Neuronal stem cell (in vitro differentiated cells): ENCODE measurements around the gene PTPN5.

ENCODE experiments used
- DNase-seq: peaks from one replicate; pipeline ENCODE4 v3.0.0-alpha.2; 2013; ENCODE audit warnings: low spot score
- H2AFZ ChIP-seq: one replicate; pipeline ENCODE4 v1.6.1; 2013; ENCODE audit warnings: mild to moderate bottlenecking, low read length, inconsistent platforms
- H2AK5ac ChIP-seq: 2 replicates; pipeline ENCODE4 v1.6.1; 2013; ENCODE audit warnings: low read depth, mild to moderate bottlenecking, inconsistent platforms, low read length, moderate library complexity, mixed read lengths
- H2BK120ac ChIP-seq: 2 replicates; pipeline ENCODE4 v1.6.1; 2013; ENCODE audit warnings: low read depth, mild to moderate bottlenecking, inconsistent platforms, low read length, moderate library complexity, mixed read lengths
- H2BK12ac ChIP-seq: one replicate; pipeline ENCODE4 v1.6.1; 2013; ENCODE audit warnings: low read length, inconsistent platforms
- H2BK15ac ChIP-seq: 2 replicates; pipeline ENCODE4 v1.6.1; 2013; ENCODE audit warnings: mild to moderate bottlenecking, low read length, inconsistent platforms, mixed read lengths
- H2BK5ac ChIP-seq: one replicate; pipeline ENCODE4 v1.6.1; 2013; ENCODE audit warnings: inconsistent platforms, mild to moderate bottlenecking, low read length, moderate library complexity
- H3K14ac ChIP-seq: one replicate; pipeline ENCODE4 v1.6.1; 2013; ENCODE audit warnings: low read length, inconsistent platforms
- H3K18ac ChIP-seq: 2 replicates; pipeline ENCODE4 v1.6.1; 2013; ENCODE audit warnings: low read length, inconsistent platforms
- H3K23ac ChIP-seq: 2 replicates; pipeline ENCODE4 v1.6.1; 2013; ENCODE audit warnings: low read depth, mild to moderate bottlenecking, mixed read lengths, low read length, inconsistent platforms; ENCODE audit not compliant: poor library complexity
- H3K27ac ChIP-seq: replicated peaks from 3 replicates; pipeline ENCODE4 v1.5.1; 2013; ENCODE audit warnings: low read length, inconsistent platforms
- H3K27me3 ChIP-seq, 3 experiments: 2 replicates each; pipeline ENCODE4 v1.6.1; 2013; ENCODE audit warnings: low read length in 3 of 3, mild to moderate bottlenecking in 2 of 3, inconsistent platforms in 1 of 3, low read depth in 1 of 3, mixed read lengths in 1 of 3, moderate library complexity in 1 of 3; ENCODE audit not compliant: control insufficient read depth in 3 of 3, insufficient read depth in 3 of 3
- H3K36me3 ChIP-seq, 2 donors: replicated peaks in 1 of 2; 2 replicates each; pipeline ENCODE4 v1.6.1; 2013; ENCODE audit warnings: low read length in 2 of 2; ENCODE audit not compliant: control insufficient read depth in 2 of 2, insufficient read depth in 2 of 2
- H3K4ac ChIP-seq: 2 replicates; pipeline ENCODE4 v1.6.1; 2013; ENCODE audit warnings: inconsistent platforms, mild to moderate bottlenecking, low read length, moderate library complexity
- H3K4me1 ChIP-seq, 2 donors: 1 replicate in 1 of 2; 2 replicates in 1 of 2; pipeline ENCODE4 v1.6.1; 2013; ENCODE audit warnings: low read length in 2 of 2, low read depth in 1 of 2; ENCODE audit not compliant: control insufficient read depth in 2 of 2, insufficient read depth in 1 of 2
- H3K4me2 ChIP-seq: one replicate; pipeline ENCODE4 v1.6.1; 2013; ENCODE audit warnings: mild to moderate bottlenecking, low read length, inconsistent platforms; ENCODE audit not compliant: insufficient read depth, poor library complexity, severe bottlenecking
- H3K4me3 ChIP-seq, 2 donors: 2 replicates each; pipeline ENCODE4 v1.5.1; 2013; ENCODE audit warnings: low read length in 2 of 2, mild to moderate bottlenecking in 2 of 2, inconsistent platforms in 1 of 2, moderate library complexity in 1 of 2
- H3K79me1 ChIP-seq: one replicate; pipeline ENCODE4 v1.6.1; 2013; ENCODE audit warnings: low read depth, mild to moderate bottlenecking, inconsistent platforms, low read length, moderate library complexity
- H3K9ac ChIP-seq: one replicate; pipeline ENCODE4 v1.6.1; 2013; ENCODE audit warnings: mild to moderate bottlenecking, low read depth, low read length, inconsistent platforms; ENCODE audit not compliant: poor library complexity
- H3K9me3 ChIP-seq, 2 donors: replicated peaks in 1 of 2; 2 replicates each; pipeline versions ENCODE3 to v1.6.1; 2013; ENCODE audit warnings: low read length in 2 of 2, mild to moderate bottlenecking in 2 of 2, inconsistent platforms in 1 of 2, low read depth in 1 of 2, mixed read lengths in 1 of 2, moderate library complexity in 1 of 2; ENCODE audit not compliant: control insufficient read depth in 2 of 2, insufficient read depth in 1 of 2
- H4K8ac ChIP-seq: one replicate; pipeline ENCODE4 v1.6.1; 2013; ENCODE audit warnings: low read depth, mild to moderate bottlenecking, inconsistent platforms, low read length, moderate library complexity
- H4K91ac ChIP-seq: one replicate; pipeline ENCODE4 v1.6.1; 2013; ENCODE audit warnings: low read length, low read depth, mild to moderate bottlenecking, inconsistent platforms; ENCODE audit not compliant: poor library complexity
- WGBS, 2 donors: extraction: QIAGEN DNeasy Blood & Tissue Kit; methylation state at CpG; one replicate each; pipeline ENCODE4 v1.1.7; 2013; ENCODE audit warnings: missing lambda C conversion rate in 2 of 2, mixed read lengths in 1 of 2; ENCODE audit not compliant: insufficient read length in 2 of 2, insufficient replicate concordance in 1 of 2; ENCODE audit errors: extremely low coverage in 2 of 2; 5-methylcytosine and 5-hydroxymethylcytosine counted together

The PTPN5 gene

DNA sequence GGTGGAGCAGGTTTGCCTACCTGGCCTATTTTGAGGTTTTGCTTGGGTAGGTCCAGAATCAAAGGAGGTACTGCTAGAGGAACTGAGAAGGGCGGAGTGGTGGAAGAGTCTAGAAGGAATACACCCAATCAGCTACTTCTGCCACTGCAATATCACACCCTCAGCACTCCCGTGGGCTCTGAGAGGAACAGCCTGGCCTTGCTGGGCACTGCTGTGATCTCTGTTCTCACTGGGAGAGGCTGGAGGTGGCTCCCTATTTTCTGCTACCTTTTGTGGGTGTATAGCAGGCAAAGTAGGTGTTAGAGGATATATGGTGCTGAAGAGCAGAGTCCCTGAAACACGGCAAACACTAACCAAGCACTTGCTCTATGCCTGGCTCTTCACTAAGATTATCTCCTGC is 40.7 kb downstream of the PTPN5 start:
- Histone ChIP-seq H2BK15ac (no peak overlapping the region), H3K9me3 (peaks cover 0 to 2% of the 10 kb centered on the region in 2 donors), H3K23ac (no peak overlapping the region), H3K4ac (no peak overlapping the region), H2BK120ac (no peak overlapping the region), H3K4me1 (peaks cover 0 to 9% of the 10 kb centered on the region in 2 donors), H3K27me3 (peaks cover 0 to 25% (median 0%) of the 10 kb centered on the region in 3 experiments), H3K14ac (no peak overlapping the region), H2AFZ (no peak overlapping the region), H2AK5ac (no peak overlapping the region), H2BK5ac (no peak overlapping the region), H3K79me1 (no peaks in the 10 kb centered on the region), H3K27ac (no peak overlapping the region), H3K36me3 (no peaks in the 10 kb centered on the region), H4K91ac (no peak overlapping the region), H3K4me3 (no peak overlapping the region), H3K9ac (no peak overlapping the region), H3K18ac (no peak overlapping the region), H2BK12ac (no peak overlapping the region), H4K8ac (no peak overlapping the region), H3K4me2 (no peak overlapping the region)
- no peak for DNase-seq
- WGBS, 2 donors: no CpG with 5 or more reads among the region's 3 CpGs

DNA sequence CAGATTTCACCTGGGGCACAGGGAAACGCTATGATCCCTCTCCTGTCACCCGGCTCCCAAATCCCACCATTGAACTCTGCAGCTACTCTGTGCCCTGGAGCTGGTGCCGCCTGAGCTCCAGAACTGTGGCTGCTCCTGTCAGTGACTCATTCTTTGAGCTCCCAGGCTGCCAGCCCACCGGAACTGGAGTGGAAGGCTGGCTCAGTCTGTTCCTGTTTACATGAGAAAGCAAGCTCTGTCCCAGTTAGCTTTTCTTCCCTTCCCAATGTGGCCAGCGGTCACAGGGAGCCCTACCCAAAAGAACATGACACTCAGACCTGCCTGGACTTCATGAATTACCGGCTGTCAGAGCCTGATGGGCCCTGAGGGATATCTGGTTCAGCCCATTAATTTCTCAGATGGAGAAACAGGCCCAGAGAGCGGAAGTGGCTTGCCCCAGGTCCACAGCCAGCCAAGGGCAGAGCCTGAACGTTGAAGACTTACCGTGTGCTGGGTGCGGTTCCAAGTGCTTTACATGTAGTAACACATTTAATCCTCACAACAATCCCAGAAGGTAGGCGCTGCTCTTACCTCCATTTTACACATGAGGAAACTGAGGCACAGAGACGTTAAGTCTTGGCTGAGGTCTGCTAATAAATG is 41.8 kb downstream of the PTPN5 start:
- Histone ChIP-seq H3K9ac (no peak overlapping the region), H4K8ac (no peak overlapping the region), H2AFZ (peak overlapping the region; percentile 85), H4K91ac (no peak overlapping the region), H3K27ac (no peak overlapping the region), H3K9me3 (peaks cover 0 to under 1% of the 10 kb centered on the region in 2 donors), H3K79me1 (no peaks in the 10 kb centered on the region), H3K4me1 (peaks cover 0 to 9% of the 10 kb centered on the region in 2 donors), H3K27me3 (peaks cover 0 to 31% (median 0%) of the 10 kb centered on the region in 3 experiments), H3K14ac (no peak overlapping the region), H2BK120ac (no peak overlapping the region), H3K23ac (no peak overlapping the region), H2AK5ac (no peak overlapping the region), H3K18ac (no peak overlapping the region), H3K4ac (no peak overlapping the region), H2BK5ac (no peak overlapping the region), H3K4me2 (no peak overlapping the region), H3K4me3 (no peak overlapping the region), H3K36me3 (no peaks in the 10 kb centered on the region), H2BK12ac (no peak overlapping the region), H2BK15ac (no peak overlapping the region)
- DNase-seq: no peak
- WGBS, 2 donors: no CpG with 5 or more reads among the region's 12 CpGs

DNA sequence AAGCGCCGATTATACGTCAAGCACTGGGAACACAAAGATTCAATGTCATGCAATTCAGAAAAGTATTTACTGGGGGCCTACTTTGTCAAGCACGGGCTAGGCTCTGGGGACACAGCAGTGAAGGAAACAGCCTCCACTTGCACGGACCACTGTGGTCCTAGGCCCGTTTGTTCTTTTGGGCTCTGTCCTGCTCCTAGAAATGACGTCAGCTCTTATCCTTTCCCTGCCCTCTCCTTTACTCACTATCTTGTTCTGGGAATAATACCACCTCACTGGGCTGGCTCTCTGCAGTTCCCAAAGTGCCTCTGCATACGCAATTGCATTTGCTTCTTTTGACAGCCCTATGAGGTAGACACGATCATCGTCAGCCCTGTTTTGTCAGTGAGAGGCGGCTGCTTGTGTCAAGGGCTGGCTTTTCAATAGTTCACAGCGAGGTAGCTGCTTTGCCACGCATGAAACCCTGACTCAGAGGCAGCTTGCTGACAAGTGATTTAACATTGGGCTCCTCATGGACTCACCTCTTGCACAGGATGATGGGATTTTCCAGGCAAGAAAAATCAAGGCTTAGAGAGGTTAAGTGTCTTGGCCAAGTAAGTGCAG is 42.7 kb downstream of the PTPN5 start:
- H3K27me3 ChIP-seq: peaks cover 0 to 39% (median 0%) of the 10 kb centered on the region in 3 experiments
- H3K9ac ChIP-seq: no peak overlapping the region
- no peak overlapping the region for H4K91ac ChIP-seq
- H3K18ac ChIP-seq: no peak overlapping the region
- no peak overlapping the region for H3K23ac ChIP-seq
- no peak overlapping the region for H2BK12ac ChIP-seq
- no peak overlapping the region for H2BK15ac ChIP-seq
- WGBS, 2 donors: no CpG with 5 or more reads among the region's 13 CpGs
- no peak overlapping the region for H3K27ac ChIP-seq
- H3K79me1 ChIP-seq: no peaks in the 10 kb centered on the region
- H3K14ac ChIP-seq: no peak overlapping the region
- H4K8ac ChIP-seq: no peak overlapping the region
- peaks cover 0 to 9% of the 10 kb centered on the region in 2 donors for H3K4me1 ChIP-seq
- no peak overlapping the region for H2BK120ac ChIP-seq
- H3K4me2 ChIP-seq: no peak overlapping the region
- H2AFZ ChIP-seq: peak overlapping the region; percentile 71
- no peak overlapping the region for H3K4ac ChIP-seq
- no peak overlapping the region for H2BK5ac ChIP-seq
- no peak overlapping the region for H3K4me3 ChIP-seq
- no peak for DNase-seq
- H3K9me3 ChIP-seq: no peaks in the 10 kb centered on the region
- no peak overlapping the region for H2AK5ac ChIP-seq
- no peaks in the 10 kb centered on the region for H3K36me3 ChIP-seq

DNA sequence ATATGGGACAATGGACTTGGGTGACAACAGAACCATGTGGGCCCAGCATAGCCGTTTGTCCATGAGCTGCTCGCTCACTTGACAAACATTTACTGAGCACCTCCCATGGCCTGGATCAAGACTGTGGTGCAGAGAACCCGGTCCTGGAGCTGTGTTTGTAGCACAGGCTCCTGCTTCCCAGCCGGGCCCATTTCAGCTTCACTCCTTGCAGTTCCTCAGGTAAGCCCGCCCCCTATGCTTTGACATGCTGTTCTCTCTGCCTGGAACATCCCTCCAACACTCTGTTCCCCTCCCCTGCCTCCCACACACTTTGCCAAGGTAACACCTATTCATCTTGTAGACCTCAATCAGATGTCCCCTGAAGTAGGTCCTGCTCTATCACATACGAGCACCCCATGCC is 46.3 kb downstream of the PTPN5 start:
- DNase-seq: no peak
- Histone ChIP-seq H3K27ac (no peak overlapping the region), H2AK5ac (no peak overlapping the region), H3K4ac (no peak overlapping the region), H2BK5ac (no peak overlapping the region), H3K27me3 (peaks cover 0 to 31% (median 0%) of the 10 kb centered on the region in 3 experiments), H2BK12ac (no peak overlapping the region), H2BK120ac (no peak overlapping the region), H3K4me2 (no peak overlapping the region), H3K4me1 (peaks cover 0 to 2% of the 10 kb centered on the region in 2 donors), H3K4me3 (no peak overlapping the region), H3K23ac (no peak overlapping the region), H3K79me1 (no peaks in the 10 kb centered on the region), H2AFZ (no peak overlapping the region), H3K9ac (peak overlapping the region; percentile 34), H4K91ac (no peak overlapping the region), H3K36me3 (no peaks in the 10 kb centered on the region), H4K8ac (no peak overlapping the region), H2BK15ac (no peak overlapping the region), H3K9me3 (no peaks in the 10 kb centered on the region), H3K18ac (no peak overlapping the region), H3K14ac (no peak overlapping the region)
- no CpG with 5 or more reads among the region's 6 CpGs for WGBS, 2 donors
